GM18951 (cell line): Measurements from ENCODE around the gene NECTIN4.

Source experiments
- POLR2A ChIP-seq: IDR thresholded peaks from 4 replicates; pipeline ENCODE4 v1.6.1; 2011; ENCODE audit warnings: mild to moderate bottlenecking; ENCODE audit not compliant: insufficient read length, insufficient read depth; ENCODE audit errors: extremely low read depth
- in situ Hi-C: fragments of 300-500 bp; cut with MboI; formaldehyde crosslinking; loops from one replicate; pipeline ENCODE4 v1.12.0; 2022; ENCODE audit warnings: low sequenced_read_pairs, mixed read lengths, inconsistent platforms; ENCODE audit not compliant: unreplicated experiment

Gene NECTIN4

GRCh38 chr1:161083748-161084596, 5.4 kb downstream of the NECTIN4 start:
- no peak for TF ChIP-seq POLR2A

GRCh38 chr1:161082996-161083747, 6.2 kb downstream of the NECTIN4 start:
- in situ Hi-C loops, result no loop called here
- no peak for TF ChIP-seq POLR2A

More at GRCh38 chr1:161083748-161084596, 5.4 kb downstream of the NECTIN4 start:
- in situ Hi-C loops, result no loop called here

- TF ChIP-seq POLR2A, result no peak
- in situ Hi-C loops, result no loop called here
Measured at GRCh38 chr1:161082483-161082882, 6.9 kb downstream of the NECTIN4 start.

- in situ Hi-C loops, result no loop called here
Measured at GRCh38 chr1:161081519-161081918, 7.8 kb downstream of the NECTIN4 start.

GRCh38 chr1:161080441-161081405, 8.6 kb downstream of the NECTIN4 start:
- no peak for TF ChIP-seq POLR2A
- in situ Hi-C loops, result no loop called here

More at GRCh38 chr1:161081519-161081918, 7.8 kb downstream of the NECTIN4 start:
- TF ChIP-seq POLR2A, result no peak

GRCh38 chr1:161079436-161080110, 9.8 kb downstream of the NECTIN4 start:
- in situ Hi-C loops, result no loop called here
- no peak for TF ChIP-seq POLR2A

GRCh38 chr1:161077426-161077825, 11.9 kb downstream of the NECTIN4 start:
- no peak for TF ChIP-seq POLR2A
- in situ Hi-C loops, result no loop called here

- no peak for TF ChIP-seq POLR2A
- in situ Hi-C loops, result no loop called here
Measured at GRCh38 chr1:161076410-161076809, 12.9 kb downstream of the NECTIN4 start.

- TF ChIP-seq POLR2A, result no peak
- in situ Hi-C loops, result no loop called here
Measured at GRCh38 chr1:161074676-161075368, 14.5 kb downstream of the NECTIN4 start.

- in situ Hi-C loops, result no loop called here
- no peak for TF ChIP-seq POLR2A
Measured at GRCh38 chr1:161073474-161074121, 15.8 kb downstream of the NECTIN4 start.

GRCh38 chr1:161072751-161073449, 16.5 kb downstream of the NECTIN4 start:
- in situ Hi-C loops, result no loop called here
- no peak for TF ChIP-seq POLR2A

GRCh38 chr1:161071886-161072371, 17.4 kb downstream of the NECTIN4 start:
- in situ Hi-C loops, result no loop called here

More at GRCh38 chr1:161071886-161072371, 17.4 kb downstream of the NECTIN4 start:
- TF ChIP-seq POLR2A, result no peak
